GM13976 (cell line): ENCODE results near the gene GIMAP1.
"Not testable (repeated sequence)": the region's sequence is repeated elsewhere in the genome, so short reads cannot be mapped to it uniquely, and the experiment has no call there.

ENCODE experiments used
- DNase-seq: peaks from one replicate; pipeline ENCODE4 v3.0.0; 2012; ENCODE audit warnings: low spot score
- in situ Hi-C: fragments of 300-500 bp; cut with MboI; formaldehyde crosslinking; loops from one replicate; pipeline ENCODE4 v1.12.0; 2022; ENCODE audit warnings: low sequenced_read_pairs, mixed read lengths, inconsistent platforms; ENCODE audit not compliant: unreplicated experiment
- TF ChIP-seq, protein P1 (sequence below): IDR thresholded peaks from 2 replicates; pipeline ENCODE4 v1.5.1; 2012; ENCODE audit warnings: borderline replicate concordance, mild to moderate bottlenecking; ENCODE audit not compliant: insufficient read depth; ENCODE audit errors: extremely low read depth, missing control alignments, control extremely low read depth

Gene GIMAP1

GRCh38 chr7:150716368-150716767 is at the start of gene GIMAP1:
GIMAP1 (plus strand) TSS chr7:150716613; CDS start chr7:150719048, 2,435 bp downstream.
- DNase-seq: peak; percentile 47
- TF ChIP-seq, protein P1, sequence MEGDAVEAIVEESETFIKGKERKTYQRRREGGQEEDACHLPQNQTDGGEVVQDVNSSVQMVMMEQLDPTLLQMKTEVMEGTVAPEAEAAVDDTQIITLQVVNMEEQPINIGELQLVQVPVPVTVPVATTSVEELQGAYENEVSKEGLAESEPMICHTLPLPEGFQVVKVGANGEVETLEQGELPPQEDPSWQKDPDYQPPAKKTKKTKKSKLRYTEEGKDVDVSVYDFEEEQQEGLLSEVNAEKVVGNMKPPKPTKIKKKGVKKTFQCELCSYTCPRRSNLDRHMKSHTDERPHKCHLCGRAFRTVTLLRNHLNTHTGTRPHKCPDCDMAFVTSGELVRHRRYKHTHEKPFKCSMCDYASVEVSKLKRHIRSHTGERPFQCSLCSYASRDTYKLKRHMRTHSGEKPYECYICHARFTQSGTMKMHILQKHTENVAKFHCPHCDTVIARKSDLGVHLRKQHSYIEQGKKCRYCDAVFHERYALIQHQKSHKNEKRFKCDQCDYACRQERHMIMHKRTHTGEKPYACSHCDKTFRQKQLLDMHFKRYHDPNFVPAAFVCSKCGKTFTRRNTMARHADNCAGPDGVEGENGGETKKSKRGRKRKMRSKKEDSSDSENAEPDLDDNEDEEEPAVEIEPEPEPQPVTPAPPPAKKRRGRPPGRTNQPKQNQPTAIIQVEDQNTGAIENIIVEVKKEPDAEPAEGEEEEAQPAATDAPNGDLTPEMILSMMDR: no peak
- in situ Hi-C loops: no loop called here

DNA sequence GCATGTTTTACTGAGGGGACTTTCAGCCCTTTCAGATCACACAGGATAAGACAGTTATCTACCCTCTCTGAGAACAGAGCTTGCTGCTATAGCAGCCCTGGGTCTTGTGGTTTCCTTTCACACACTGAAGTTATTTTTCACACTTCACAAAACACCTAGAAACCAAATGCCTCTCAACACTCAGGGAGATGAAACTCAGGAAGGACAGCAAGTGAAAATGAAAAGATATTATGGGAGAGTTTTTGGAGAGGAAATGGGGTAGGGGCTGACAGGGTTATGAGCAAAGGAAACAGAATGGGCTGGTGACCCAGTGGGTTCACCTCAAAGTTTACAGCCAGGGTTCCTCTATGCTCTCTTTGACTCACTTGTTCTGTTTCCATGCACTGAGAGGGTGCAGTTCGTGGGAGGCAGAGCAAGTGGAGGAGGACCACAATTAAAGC is 47.9 kb upstream of the GIMAP1 start:
- in situ Hi-C loops: loop anchor here (10.0 kb wide), 1 partner anchor 224 kb away; no protein-coding TSS in a partner anchor
- peak; percentile 51 for DNase-seq
- TF ChIP-seq, protein P1: no peak

DNA sequence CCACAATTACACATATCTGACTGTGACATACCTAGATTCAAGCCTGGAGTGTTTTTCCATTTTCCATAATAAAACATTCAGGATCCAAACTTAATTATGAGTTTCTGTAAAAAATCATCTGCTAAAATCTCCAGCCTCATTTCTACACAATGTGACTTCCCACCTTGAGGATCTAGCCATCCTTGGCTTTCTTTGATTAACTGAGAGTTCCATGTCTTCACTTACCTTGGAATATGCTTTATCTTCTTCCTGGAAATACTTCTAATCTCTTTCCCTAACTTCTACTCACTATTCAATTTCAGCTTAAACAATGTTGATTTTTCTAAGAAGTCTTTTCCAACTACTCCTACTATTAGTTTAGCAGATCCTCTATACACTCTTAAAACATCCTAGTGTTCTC is 47.4 kb upstream of the GIMAP1 start:
- DNase-seq: no peak
- in situ Hi-C loops: loop anchor here (10.0 kb wide), 1 partner anchor 224 kb away; no protein-coding TSS in a partner anchor
- TF ChIP-seq, protein P1: no peak

DNA sequence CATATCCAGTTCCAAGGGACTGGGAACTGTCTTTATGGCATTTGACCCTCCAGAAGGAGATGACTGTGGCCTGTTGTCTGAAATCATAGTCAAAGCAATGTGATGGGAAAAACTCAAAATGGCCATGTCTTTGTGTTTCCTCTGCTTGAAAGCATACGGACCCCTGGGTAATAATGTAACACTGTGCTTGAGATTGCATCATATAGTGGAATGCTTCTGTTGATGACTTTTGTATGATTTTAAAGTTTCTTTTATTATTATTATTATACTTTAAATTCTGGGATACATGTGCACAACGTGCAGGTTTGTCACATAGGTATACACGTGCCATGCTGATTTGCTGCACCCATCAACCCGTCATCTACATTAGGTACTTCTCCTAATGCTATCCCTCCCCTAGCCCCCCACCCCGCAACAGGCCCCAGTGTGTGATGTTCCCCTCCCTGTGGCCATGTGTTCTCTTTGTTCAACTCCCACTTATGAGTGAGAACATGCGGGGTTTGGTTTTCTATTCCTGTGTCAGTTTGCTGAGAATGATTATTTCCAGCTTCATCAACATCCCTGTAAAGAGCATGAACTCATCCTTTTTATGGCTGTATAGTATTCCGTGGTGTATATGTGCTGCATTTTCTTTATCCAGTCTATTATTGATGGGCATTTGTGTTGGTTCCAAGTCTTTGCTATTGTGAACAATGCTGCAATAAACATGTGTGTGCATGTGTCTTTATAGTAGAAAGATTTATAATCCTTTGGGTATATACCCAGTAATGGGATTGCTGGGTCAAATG is 44.4 kb upstream of the GIMAP1 start:
- DNase-seq, in situ Hi-C loops: not testable (repeated sequence)

DNA sequence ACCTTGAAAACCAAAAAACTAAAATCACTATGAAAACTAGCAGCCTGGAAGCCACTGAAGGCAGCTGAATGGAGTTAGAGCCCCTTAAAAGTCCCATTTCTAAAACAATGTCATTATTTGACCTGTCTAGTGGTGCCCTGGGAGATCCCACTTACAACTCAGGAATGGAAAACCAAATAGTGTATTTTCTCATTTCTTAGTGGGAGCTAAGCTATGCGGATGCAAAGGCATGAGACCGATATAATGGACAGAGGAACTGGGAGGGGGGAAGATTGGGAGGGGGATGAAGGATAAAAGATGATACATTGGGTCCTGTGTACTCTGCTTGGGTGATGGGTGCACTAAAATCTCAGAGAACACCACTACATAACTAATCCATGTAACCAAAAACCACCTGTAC is 40.7 kb upstream of the GIMAP1 start:
- in situ Hi-C loops: no loop called here
- no peak for DNase-seq

DNA sequence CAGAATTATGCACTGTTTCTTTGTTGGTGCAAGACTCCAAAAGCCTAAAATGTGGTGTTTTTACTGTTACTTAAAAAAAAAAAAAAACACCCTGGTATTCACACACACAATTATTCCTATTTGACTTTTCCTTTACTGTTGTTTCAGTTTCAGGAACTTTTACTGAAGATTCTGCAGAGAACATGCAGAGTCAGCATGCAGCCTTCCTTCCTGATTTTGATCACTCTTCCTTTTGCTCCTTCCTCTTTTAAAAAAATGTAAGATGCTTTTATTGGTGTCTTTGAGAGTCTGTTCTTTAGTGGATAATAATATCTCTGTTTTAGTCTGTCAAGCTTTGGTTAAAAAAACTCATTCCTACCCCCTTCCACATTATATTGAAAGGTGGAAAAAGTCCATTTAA is 40.1 kb upstream of the GIMAP1 start:
- DNase-seq, in situ Hi-C loops: not testable (repeated sequence)

More for the DNA sequence above, 40.7 kb upstream of the GIMAP1 start:
- TF ChIP-seq, protein P1: no peak

GRCh38 chr7:150676854-150677253 is 39.6 kb upstream of the GIMAP1 start:
- in situ Hi-C loops, DNase-seq: not testable (repeated sequence)

GRCh38 chr7:150678601-150679000 is 37.8 kb upstream of the GIMAP1 start:
- in situ Hi-C loops, DNase-seq: not testable (repeated sequence)

DNA sequence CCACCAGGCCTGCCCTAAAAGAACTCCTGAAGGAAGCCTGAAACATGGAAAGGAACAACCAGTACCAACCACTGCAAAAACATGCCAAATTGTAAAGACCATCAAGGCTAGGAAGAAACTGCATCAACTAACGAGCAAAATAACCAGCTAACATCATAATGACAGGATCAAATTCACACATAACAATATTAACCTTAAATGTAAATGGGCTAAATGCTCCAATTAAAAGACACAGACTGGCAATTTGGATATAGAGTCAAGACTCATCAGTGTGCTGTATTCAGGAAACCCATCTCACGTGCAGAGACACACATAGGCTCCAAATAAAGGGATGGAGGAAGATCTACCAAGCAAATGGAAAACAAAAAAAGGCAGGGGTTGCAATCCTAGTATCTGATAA is 36.0 kb upstream of the GIMAP1 start:
- DNase-seq, in situ Hi-C loops: not testable (repeated sequence)
